ENCODE data around the gene SOX6. TPM values are rescaled to one million over a fixed set of nuclear protein-coding genes. Genes with fewer than 3 reads are reported as not detected.
"Not testable (repeated sequence)": the region's sequence is repeated elsewhere in the genome, so short reads cannot be mapped to it uniquely, and the experiment has no call there.

Gene SOX6
- total RNA-seq, 3 donors from 2014 or later, result 0.03 to 0.47 TPM; not detected in 1

DNA sequence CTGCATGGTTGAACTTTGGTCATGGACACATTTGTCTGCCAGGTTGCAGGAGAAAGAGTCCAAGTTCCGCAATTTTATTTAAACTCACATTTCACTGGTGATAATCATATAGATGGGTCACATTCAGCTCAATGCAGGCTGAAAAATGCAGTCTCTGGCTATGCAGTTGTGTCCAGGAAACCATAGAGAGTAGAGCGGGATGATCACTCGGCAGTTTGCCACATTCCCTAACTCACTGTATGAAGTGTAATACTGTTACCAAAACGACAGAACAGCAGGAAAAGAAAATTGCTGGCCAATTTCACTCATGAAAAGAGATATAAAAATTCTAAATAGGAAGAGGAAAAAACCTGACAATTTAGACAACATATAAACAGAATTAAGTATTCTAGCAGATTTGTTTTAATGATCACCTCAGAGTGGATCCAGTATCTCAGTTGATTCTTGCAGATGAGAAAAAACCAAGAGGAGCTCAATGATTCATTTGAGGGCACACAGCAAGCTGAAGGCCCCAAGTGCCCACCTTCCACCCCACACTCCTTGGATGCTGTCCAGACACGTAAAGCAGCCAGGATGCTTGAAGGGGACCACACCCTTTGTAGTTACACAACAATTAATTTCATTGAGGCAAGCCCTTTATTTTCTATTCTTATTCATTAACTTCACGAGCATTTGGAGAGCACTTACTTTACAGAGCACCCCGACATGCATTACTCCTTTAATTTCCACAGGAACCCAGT is 422.3 kb downstream of the SOX6 start:
- DNase-seq (no peak), ATAC-seq (no peak)
- Mint-ChIP-seq H3K4me1 (ENCODE audit: low read depth) (no peaks in the 10 kb centered on the region), H3K27me3 (ENCODE audit: low read depth) (no peaks in the 10 kb centered on the region), H3K9me3 (peaks cover 9% of the 10 kb centered on the region), H3K36me3 (ENCODE audit: insufficient read depth) (no peaks in the 10 kb centered on the region), H3K4me3 (no peak overlapping the region)

DNA sequence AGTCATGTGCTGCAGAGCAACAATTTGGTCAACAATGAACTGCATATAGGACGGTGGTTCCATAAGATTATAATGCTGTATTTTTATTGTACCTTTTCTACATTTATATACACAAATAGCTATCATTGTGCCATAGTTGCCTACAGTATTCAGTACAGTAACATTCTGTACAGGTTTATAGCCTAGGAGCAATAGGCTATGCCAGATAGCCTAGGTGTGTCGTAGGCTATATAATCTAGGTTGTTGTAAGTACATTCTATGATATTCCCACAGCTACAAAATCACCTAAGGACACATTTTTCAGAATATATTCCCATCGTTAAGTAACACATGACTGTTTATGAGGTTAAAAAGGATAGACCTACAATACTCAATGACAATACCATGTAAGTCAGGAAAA is 423.9 kb downstream of the SOX6 start:
- H3K4me1 Mint-ChIP-seq (ENCODE audit: low read depth), result no peaks in the 10 kb centered on the region
- no peaks in the 10 kb centered on the region for H3K36me3 Mint-ChIP-seq (ENCODE audit: insufficient read depth)
- H3K27me3 Mint-ChIP-seq (ENCODE audit: low read depth), result no peaks in the 10 kb centered on the region
- DNase-seq (no peak), ATAC-seq (no peak)
- peaks cover 9% of the 10 kb centered on the region for H3K9me3 Mint-ChIP-seq
- no peak overlapping the region for H3K4me3 Mint-ChIP-seq

DNA sequence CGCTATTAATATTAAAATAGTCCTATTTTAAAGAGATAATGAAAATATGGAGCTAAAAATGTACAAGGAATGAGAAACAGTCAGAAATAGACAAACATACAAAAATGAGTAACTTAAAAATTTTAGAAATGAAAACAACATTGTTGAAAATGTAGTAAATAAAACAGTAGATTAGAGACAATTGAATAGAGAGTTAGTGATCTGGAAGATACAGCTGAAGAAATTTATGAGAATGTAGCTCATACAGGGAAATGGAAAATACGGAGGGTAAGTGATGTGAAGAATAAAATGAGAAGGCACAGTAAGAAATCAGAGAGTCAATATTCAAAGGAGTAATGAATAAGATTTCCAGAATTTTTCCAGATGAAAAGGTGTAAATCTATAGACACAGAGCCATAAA is 424.8 kb downstream of the SOX6 start:
- Mint-ChIP-seq H3K4me1 (ENCODE audit: low read depth) (no peaks in the 10 kb centered on the region), H3K9me3 (peaks cover 9% of the 10 kb centered on the region), H3K4me3 (no peak overlapping the region), H3K36me3 (ENCODE audit: insufficient read depth) (no peaks in the 10 kb centered on the region), H3K27me3 (ENCODE audit: low read depth) (no peaks in the 10 kb centered on the region)
- no peak for DNase-seq
- ATAC-seq, result no peak

DNA sequence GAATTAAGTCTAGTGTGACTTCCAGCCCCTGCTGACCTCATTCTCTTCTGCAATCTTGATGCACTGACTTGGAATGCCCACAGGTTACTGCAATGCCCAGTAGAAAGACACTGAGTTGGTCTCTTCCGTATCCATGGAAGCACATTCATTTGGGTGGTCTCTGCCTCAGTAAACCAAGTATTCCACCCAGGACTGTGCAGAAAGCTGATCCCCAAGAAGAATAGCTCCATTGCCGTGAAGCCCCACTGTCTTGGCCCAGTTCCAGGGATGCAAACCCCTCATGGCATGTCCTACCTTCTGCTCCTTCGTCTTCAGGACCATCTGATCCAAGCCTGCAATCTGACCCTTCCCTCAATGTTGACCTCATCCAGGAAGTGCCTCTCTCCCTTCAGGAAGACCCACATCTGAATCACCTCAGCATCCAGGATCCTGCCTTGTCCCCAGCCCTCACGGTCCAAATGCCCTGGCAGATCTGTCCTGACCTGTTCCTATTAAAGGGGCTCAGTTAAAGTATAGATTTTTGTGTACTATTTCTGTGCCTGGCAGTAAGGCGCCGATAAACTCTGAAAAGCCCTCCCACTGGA is 425.8 kb downstream of the SOX6 start:
- DNase-seq (no peak), ATAC-seq (no peak)
- H3K4me1 Mint-ChIP-seq (ENCODE audit: low read depth), result no peaks in the 10 kb centered on the region
- H3K36me3 Mint-ChIP-seq (ENCODE audit: insufficient read depth), result no peaks in the 10 kb centered on the region
- H3K4me3 Mint-ChIP-seq, result no peak overlapping the region
- H3K9me3 Mint-ChIP-seq, result peaks cover 9% of the 10 kb centered on the region
- no peaks in the 10 kb centered on the region for H3K27me3 Mint-ChIP-seq (ENCODE audit: low read depth)

DNA sequence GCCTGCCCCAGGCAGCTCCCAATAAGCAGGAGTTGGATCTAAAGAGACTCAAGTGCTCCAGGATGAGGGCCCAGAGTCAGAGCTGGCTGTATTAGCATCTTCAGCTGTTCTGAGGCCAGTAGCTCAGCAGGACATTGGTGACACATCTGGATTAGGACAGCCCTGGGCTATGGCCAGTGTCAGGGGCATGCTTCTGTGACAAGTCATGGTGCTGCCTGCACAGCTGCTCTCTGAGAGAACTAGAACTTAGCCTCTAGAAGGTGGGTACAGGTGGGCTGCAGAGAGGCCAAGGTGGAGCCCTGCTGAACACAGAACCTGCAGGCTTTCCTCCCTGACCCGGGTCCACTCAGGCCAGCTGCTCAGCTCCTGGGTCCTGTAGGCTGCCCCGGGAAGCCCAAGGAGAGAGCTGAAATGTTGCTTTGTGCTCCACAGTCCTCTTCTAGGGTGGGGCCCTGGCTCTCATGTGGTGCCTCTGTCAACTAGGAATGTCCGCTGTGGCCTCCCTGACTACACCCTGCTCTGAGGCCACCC is 426.9 kb downstream of the SOX6 start:
- Mint-ChIP-seq H3K27me3 (ENCODE audit: low read depth) (no peaks in the 10 kb centered on the region), H3K4me1 (ENCODE audit: low read depth) (no peaks in the 10 kb centered on the region), H3K36me3 (ENCODE audit: insufficient read depth) (no peaks in the 10 kb centered on the region), H3K9me3 (peaks cover 9% of the 10 kb centered on the region), H3K4me3 (no peak overlapping the region)
- ATAC-seq (no peak), DNase-seq (no peak)

DNA sequence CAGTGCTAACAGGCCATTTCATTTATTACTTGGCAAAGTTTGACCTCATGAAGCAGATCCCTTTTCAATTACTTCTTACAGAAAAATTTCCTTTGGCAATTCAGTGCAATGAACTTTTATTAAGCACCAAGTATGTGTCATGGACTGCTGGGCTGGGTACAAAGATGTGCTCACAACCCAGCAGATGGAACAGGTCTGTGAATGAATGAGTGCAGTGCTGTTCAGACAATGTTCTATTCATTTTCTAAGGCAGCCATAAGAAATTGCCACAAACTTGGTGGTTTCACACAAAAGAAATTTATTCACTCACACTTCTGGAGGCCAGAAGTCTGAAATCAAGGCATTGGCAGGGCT is 428.5 kb downstream of the SOX6 start:
- ATAC-seq, result no peak
- Mint-ChIP-seq H3K4me1 (ENCODE audit: low read depth) (no peaks in the 10 kb centered on the region), H3K9me3 (peaks cover 9% of the 10 kb centered on the region), H3K4me3 (no peak overlapping the region), H3K36me3 (ENCODE audit: insufficient read depth) (no peaks in the 10 kb centered on the region), H3K27me3 (ENCODE audit: low read depth) (no peaks in the 10 kb centered on the region)
- DNase-seq, result no peak

DNA sequence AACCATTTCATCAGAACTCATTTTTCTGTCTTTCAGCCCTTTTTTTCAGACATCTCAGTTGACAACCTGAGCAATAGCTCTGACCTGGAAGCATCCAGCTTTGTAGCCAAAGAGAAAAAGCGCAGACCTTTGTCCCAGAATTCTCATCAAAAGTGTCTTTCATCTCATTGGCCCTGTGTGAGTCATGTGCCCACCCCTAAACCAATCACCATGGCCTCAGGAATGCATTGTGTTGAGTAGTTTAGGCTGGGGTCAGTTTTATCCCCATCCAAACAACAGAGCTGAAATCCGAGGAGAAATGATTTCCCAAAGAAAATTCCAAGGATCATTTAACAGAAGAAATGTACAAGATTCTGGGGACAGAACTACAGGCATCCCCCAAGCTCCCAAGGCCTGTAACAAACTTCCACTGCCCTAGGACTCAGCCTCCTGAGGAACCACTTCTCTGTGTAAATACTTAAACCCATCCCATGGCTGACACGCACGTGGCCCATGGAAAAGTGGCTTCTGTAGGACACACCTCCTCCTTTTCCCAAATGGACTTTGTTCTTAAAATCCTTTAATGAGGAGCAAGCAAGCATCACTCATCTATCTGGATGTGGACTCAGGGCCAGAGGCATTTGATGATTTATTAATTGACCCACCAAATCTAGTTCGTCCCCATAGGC is 429.0 kb downstream of the SOX6 start:
- H3K9me3 Mint-ChIP-seq, result peaks cover 9% of the 10 kb centered on the region
- no peaks in the 10 kb centered on the region for H3K27me3 Mint-ChIP-seq (ENCODE audit: low read depth)
- DNase-seq, result no peak
- H3K4me3 Mint-ChIP-seq, result no peak overlapping the region
- ATAC-seq, result no peak
- no peaks in the 10 kb centered on the region for H3K36me3 Mint-ChIP-seq (ENCODE audit: insufficient read depth)
- H3K4me1 Mint-ChIP-seq (ENCODE audit: low read depth), result no peaks in the 10 kb centered on the region

DNA sequence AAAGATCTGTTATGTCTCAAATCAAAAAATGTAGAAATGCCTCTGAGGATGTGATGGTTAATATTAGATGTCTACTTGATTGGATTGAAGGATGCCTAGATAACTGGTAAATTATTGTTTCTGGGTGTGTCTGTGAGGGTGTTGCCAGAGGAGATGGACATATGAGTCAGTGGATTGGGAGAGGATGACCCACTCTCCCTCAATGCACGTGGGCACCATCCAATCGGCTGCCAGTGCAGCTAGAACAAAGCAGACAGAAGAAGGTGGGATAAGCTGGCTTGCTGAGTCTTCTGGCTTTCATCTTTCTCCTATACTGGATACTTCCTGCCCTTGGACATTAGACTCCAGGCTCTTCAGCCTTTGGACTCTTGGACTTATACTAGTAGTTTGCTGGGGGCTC is 430.3 kb downstream of the SOX6 start:
- H3K36me3 Mint-ChIP-seq (ENCODE audit: insufficient read depth), result no peaks in the 10 kb centered on the region
- no peaks in the 10 kb centered on the region for H3K4me1 Mint-ChIP-seq (ENCODE audit: low read depth)
- H3K27me3 Mint-ChIP-seq (ENCODE audit: low read depth), result no peaks in the 10 kb centered on the region
- H3K9me3 Mint-ChIP-seq, result peaks cover 4% of the 10 kb centered on the region
- ATAC-seq, result no peak
- no peak overlapping the region for H3K4me3 Mint-ChIP-seq
- DNase-seq, result no peak

DNA sequence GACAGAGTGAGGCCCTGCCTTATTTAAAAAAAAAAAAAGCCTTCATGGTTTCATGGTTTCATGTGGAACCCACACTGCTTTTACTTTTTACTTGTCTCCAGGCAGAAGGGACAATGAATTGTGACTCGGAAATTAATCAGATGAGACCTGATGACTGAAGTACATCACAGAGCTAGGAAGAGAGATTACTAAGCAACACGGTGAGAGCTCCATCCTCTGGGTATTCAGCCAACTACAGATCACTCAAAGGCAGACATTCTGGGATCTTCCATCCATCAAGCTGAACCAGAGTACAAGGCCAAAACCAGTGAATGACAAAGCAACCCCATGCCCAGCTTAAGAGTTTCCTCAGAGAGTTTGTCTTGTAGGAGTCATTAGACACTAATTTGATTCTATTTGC is 433.2 kb downstream of the SOX6 start:
- Mint-ChIP-seq H3K4me3 (no peak overlapping the region), H3K4me1 (ENCODE audit: low read depth) (no peaks in the 10 kb centered on the region), H3K9me3 (no peaks in the 10 kb centered on the region), H3K36me3 (ENCODE audit: insufficient read depth) (no peaks in the 10 kb centered on the region), H3K27me3 (ENCODE audit: low read depth) (no peaks in the 10 kb centered on the region)
- DNase-seq, result no peak
- ATAC-seq, result no peak

DNA sequence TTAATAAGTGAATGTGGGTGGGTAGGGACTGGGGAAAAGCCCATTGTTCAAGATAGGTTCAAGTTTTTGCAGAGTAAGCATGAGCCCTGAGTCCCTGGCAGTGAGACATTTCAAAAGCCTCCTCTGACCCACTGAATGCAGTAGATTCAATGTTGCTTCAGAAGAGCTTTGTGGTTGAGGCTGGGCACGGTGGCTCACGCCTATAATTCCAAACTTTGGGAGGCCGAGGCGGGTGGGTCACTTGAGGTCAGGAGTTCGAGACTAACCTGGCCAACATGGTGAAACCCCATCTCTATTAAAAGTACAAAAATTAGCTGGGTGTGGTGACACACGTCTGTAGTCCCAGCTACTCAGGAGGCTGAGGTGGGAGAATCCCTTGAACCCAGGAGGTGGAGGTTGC is 433.6 kb downstream of the SOX6 start:
- not testable (repeated sequence) for ATAC-seq

DNA sequence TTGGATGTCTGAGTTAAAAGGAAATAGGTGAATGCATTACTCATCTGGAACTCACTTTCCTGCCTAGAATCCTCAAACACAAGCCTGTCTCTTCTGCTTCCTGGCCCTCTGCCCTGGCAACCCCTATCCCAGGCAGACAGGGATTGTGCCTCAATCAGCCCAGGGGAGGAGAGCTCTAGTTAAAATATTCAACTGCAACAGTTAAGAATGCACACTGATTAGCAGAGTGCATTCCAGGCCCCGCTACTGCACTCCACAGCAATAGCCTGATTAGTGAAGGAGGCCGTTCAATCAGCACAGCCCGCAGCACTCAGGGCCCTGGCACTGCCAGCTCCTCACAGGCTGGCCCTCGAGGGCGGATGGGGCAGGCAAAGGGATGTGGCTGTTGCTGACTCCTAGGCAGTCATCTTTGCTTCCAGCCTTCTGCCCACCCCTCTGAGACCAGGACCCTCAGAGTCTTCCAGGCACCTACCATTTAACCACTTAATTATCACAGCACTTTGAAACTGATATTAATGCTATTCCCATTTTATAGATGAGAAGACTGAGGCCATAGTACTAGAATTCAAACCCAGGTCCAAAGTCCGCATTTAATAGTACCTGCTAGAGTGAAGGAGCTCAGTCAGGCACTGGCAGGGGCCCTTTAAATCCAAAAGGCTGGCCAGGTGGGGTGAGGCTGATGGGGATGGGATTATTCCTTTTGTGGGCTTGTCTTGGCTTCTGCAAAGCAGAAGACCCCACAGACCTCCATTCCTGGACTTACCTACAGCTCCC is 435.3 kb downstream of the SOX6 start:
- H3K9me3 Mint-ChIP-seq, result no peaks in the 10 kb centered on the region
- no peaks in the 10 kb centered on the region for H3K4me1 Mint-ChIP-seq (ENCODE audit: low read depth)
- H3K4me3 Mint-ChIP-seq, result no peak overlapping the region
- DNase-seq (no peak), ATAC-seq (no peak)
- no peaks in the 10 kb centered on the region for H3K27me3 Mint-ChIP-seq (ENCODE audit: low read depth)
- no peaks in the 10 kb centered on the region for H3K36me3 Mint-ChIP-seq (ENCODE audit: insufficient read depth)

More for the DNA sequence above, 433.6 kb downstream of the SOX6 start:
- not testable (repeated sequence) for H3K4me3 Mint-ChIP-seq; H3K27me3 Mint-ChIP-seq (ENCODE audit: low read depth); H3K9me3 Mint-ChIP-seq; H3K4me1 Mint-ChIP-seq (ENCODE audit: low read depth); H3K36me3 Mint-ChIP-seq (ENCODE audit: insufficient read depth); DNase-seq

DNA sequence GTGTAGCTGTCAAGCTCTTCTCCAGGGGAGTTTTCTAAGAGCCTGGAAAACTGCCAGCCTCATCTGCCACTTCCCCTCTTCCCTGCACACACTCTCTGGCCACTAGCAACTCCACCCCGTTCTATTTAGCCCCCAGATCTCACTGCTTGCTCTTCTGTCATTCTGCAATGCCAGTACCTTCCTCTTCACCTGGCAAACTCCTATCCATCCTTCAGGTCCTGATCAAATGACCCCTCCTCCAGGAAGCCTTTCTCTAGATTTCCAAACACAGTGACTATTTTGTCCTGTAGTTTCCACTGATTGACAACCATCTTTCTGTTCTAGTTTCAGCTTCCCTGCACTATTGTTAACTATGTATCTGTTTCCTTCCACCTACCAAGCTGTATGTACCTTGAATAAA is 437.7 kb downstream of the SOX6 start:
- ATAC-seq (no peak), DNase-seq (no peak)
- Mint-ChIP-seq H3K9me3 (no peaks in the 10 kb centered on the region), H3K27me3 (ENCODE audit: low read depth) (no peaks in the 10 kb centered on the region), H3K4me1 (ENCODE audit: low read depth) (no peaks in the 10 kb centered on the region), H3K36me3 (ENCODE audit: insufficient read depth) (no peaks in the 10 kb centered on the region), H3K4me3 (no peak overlapping the region)

DNA sequence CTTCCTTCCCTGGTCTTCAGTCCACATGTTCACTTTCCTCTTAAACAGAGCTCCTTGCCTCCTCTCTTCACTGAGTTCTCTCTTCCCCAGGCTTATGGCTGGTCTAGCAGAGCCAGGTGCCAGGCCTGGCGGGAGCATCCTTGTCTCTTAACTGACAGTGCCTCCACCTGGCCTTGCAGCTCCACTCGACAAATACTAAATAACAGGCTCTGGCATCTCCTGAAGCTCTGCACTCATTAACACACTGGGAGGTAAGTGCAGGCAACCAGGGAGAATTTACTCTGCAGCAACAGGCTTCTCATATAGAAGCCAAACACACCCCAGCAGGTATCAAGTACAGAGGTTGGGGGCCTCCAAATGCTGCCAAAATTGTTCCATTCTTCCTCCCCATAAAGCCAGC is 438.1 kb downstream of the SOX6 start:
- no peaks in the 10 kb centered on the region for H3K27me3 Mint-ChIP-seq (ENCODE audit: low read depth)
- no peak for DNase-seq
- no peaks in the 10 kb centered on the region for H3K4me1 Mint-ChIP-seq (ENCODE audit: low read depth)
- ATAC-seq, result no peak
- H3K36me3 Mint-ChIP-seq (ENCODE audit: insufficient read depth), result no peaks in the 10 kb centered on the region
- H3K9me3 Mint-ChIP-seq, result no peaks in the 10 kb centered on the region
- H3K4me3 Mint-ChIP-seq, result no peak overlapping the region

Measured in activated T-cell treated with anti-CD3 and anti-CD28 coated beads, Interleukin-2, amount 50 U/mL, for 4 hours (primary cell).